AG04449 (cell line): ENCODE results near the gene JUND.

Experiments used
- CTCF ChIA-PET: fragments of 350-600 bp; formaldehyde crosslinking; extraction: SDS; loops from one replicate; lab custom pipeline; 2021; ENCODE audit warnings: antibody characterized with exemption; lab: Yijun Ruan, JAX
- POLR2A ChIA-PET: fragments of 400-600, 350-600 bp; formaldehyde crosslinking; extraction: SDS; loops from one replicate; lab custom pipeline; 2020; ENCODE audit warnings: antibody characterized with exemption, inconsistent platforms; lab: Yijun Ruan, JAX
- DNase-seq: peaks from one replicate; pipeline ENCODE4 v3.0.0-alpha.2; 2010; ENCODE audit warnings: low read depth, low spot score
- H3K4me3 ChIP-seq: 2 replicates; pipeline ENCODE4 v1.5.1; 2011; ENCODE audit warnings: low read depth, mild to moderate bottlenecking, control low read depth, low read length
- CTCF ChIP-seq: IDR thresholded peaks from one replicate; pipeline ENCODE4 v1.5.1; 2011; ENCODE audit warnings: mild to moderate bottlenecking, moderate library complexity, low read length, control low read depth, inconsistent platforms; ENCODE audit not compliant: insufficient read depth; ENCODE audit errors: missing control alignments

Gene JUND

GRCh38 chr19:18283338-18283737 lies 1.9 kb upstream of the JUND start:
- no peak for TF ChIP-seq CTCF
- ChIA-PET POLR2A (no interaction called here), CTCF (interaction anchor here (2.9 to 6.4 kb wide), 2 partner anchors 9 to 131 kb away, joined by 9 to 115 read pairs; partner anchors contain the start of gene SSBP4)
- H3K4me3 ChIP-seq, result no peak overlapping the region
- DNase-seq, result no peak

- CTCF ChIA-PET, result interaction anchor here (0.7 to 9.8 kb wide), 5 partner anchors 10 to 132 kb away, joined by 3 to 321 read pairs (median 9); partner anchors contain the start of gene SSBP4
- POLR2A ChIA-PET, result interaction anchor here (0.7 to 6.9 kb wide), 4 partner anchors 9 to 46 kb away, joined by 3 to 146 read pairs (median 121); partner anchors contain the start of gene LSM4
- TF ChIP-seq CTCF, result no peak
- H3K4me3 ChIP-seq, result peak overlapping the region; percentile 59
- DNase-seq, result no peak
Observed at GRCh38 chr19:18282788-18283141, 1.3 kb upstream of the JUND start.

GRCh38 chr19:18282021-18282787 lies 782 bp upstream of the JUND start:
- H3K4me3 ChIP-seq, result peak overlapping the region; percentile 59
- peak; percentile 41 for TF ChIP-seq CTCF
- CTCF ChIA-PET, result interaction anchor here (0.5 to 9.8 kb wide), 7 partner anchors 10 to 132 kb away, joined by 3 to 321 read pairs (median 9); partner anchors contain the start of gene SSBP4
- DNase-seq, result no peak
- POLR2A ChIA-PET, result interaction anchor here (0.5 to 6.9 kb wide), 33 partner anchors 9 to 276 kb away, joined by 3 to 146 read pairs (median 5); partner anchors contain the start of genes GDF15, KXD1, LSM4 and PDE4C

GRCh38 chr19:18280247-18281081 lies 958 bp downstream of the JUND start:
- CTCF ChIA-PET, result interaction anchor here (0.7 to 9.8 kb wide), 32 partner anchors 8 to 184 kb away, joined by 3 to 321 read pairs (median 10); partner anchors contain the start of genes LSM4, MPV17L2, PDE4C and PGPEP1
- H3K4me3 ChIP-seq, result peak overlapping the region; percentile 94
- POLR2A ChIA-PET, result interaction anchor here (0.7 to 6.9 kb wide), 25 partner anchors 11 to 240 kb away, joined by 3 to 146 read pairs (median 8); partner anchors contain the start of genes GDF15, LSM4, MPV17L2 and PGPEP1
- no peak for DNase-seq
- no peak for TF ChIP-seq CTCF

- ChIA-PET CTCF (interaction anchor here (0.7 to 9.8 kb wide), 51 partner anchors 9 to 208 kb away, joined by 3 to 321 read pairs (median 7); partner anchors contain the start of genes LSM4, MPV17L2, PDE4C and PGPEP1), POLR2A (interaction anchor here (0.7 to 6.9 kb wide), 18 partner anchors 11 to 166 kb away, joined by 3 to 146 read pairs (median 14); partner anchors contain the start of genes GDF15, LSM4, MPV17L2 and PGPEP1)
- peak; percentile 88 for TF ChIP-seq CTCF
- peak; percentile 60 for DNase-seq
- H3K4me3 ChIP-seq, result peak overlapping the region; percentile 94
Observed at GRCh38 chr19:18279516-18280246, 1.7 kb downstream of the JUND start.
